ENCODE measurements around the gene C1QTNF12.

The C1QTNF12 gene

DNA sequence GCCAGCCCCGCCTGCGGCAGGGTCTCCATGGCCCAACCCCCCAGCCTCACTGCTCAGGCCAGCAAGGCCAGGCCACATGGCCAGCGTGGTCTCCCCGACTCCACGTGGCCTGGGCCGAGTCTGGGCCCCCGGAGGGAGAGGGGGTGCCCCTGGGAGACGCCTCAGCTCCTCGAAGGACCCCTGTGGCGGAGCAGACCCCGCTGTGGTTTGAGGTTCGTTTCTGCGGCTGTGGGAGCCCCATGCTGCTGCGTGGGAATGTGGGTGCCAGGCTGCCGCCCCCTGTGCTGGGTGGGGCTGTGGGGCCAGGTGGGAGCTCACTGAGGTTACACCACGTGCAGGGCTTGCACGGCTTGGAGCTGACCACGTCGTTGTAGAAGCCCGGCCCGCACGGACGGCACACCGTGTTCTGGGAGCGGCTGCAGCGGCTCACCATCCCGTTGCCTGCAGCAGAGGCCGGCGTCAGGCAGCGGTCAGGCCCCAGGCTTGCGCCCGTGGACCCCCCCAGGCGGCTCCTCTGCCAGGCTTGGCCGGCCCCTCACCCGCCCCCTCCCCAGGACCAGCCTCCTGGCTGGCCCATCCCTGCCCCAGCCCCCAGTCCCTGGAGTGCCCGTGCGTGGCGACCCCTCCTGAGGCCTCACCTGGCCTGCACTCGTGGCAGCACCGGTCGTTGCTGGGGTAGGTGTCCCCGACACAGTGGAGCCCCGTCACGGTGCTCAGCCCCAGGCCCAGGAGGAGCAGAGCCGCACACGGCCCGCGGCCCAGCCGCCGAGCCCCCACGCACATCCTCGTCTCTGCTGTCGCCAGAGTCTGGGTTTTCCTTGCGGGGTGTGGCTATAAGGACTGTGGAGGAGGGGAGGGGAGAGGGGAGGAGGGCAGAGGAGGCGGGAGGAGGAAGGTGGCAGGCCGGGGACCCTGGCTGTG is 32.9 kb downstream of the C1QTNF12 start, which contains the start of gene TNFRSF4:
Gene TNFRSF4 (minus strand): TSS at position 809 of the 921 bp plus-strand sequence. CDS start 26 bp downstream, at position 783.
- TF ChIP-seq, protein P1, sequence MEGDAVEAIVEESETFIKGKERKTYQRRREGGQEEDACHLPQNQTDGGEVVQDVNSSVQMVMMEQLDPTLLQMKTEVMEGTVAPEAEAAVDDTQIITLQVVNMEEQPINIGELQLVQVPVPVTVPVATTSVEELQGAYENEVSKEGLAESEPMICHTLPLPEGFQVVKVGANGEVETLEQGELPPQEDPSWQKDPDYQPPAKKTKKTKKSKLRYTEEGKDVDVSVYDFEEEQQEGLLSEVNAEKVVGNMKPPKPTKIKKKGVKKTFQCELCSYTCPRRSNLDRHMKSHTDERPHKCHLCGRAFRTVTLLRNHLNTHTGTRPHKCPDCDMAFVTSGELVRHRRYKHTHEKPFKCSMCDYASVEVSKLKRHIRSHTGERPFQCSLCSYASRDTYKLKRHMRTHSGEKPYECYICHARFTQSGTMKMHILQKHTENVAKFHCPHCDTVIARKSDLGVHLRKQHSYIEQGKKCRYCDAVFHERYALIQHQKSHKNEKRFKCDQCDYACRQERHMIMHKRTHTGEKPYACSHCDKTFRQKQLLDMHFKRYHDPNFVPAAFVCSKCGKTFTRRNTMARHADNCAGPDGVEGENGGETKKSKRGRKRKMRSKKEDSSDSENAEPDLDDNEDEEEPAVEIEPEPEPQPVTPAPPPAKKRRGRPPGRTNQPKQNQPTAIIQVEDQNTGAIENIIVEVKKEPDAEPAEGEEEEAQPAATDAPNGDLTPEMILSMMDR (IDR thresholded peaks at IDR 0.05; ENCODE audit: insufficient read depth, missing control alignments): no peak
- DNase-seq (ENCODE audit: insufficient read length, low spot score) (no peak), FAIRE-seq (no peak)

DNA sequence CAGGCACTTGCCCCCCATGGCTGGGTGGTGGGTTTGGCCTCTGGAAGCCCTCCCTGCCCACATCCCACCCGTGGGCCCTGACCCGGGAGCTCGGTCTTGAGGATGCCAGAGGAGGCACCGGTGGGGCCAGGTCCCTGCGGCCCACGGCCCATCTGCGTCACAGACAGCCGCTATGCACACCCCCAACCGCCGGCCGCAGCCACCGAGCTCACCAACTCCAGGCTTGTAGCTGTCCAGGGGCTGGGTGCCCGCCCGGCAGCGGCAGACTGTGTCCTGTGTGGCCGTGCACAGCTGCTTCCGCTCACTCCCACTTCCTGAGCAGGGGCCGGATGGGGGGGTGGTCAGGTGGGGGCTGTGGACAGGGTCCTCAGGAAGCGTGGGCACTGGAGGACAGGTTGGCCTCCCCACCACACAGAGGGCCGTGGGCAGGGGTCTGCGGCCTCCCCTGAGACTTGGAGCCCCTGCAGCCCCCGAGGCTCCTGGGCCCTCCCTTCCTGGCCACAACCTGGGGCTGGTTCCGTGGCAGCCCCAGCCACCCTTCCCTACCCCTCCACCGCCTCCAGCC is 33.7 kb downstream of the C1QTNF12 start:
- DNase-seq (ENCODE audit: insufficient read length, low spot score): no peak

DNA sequence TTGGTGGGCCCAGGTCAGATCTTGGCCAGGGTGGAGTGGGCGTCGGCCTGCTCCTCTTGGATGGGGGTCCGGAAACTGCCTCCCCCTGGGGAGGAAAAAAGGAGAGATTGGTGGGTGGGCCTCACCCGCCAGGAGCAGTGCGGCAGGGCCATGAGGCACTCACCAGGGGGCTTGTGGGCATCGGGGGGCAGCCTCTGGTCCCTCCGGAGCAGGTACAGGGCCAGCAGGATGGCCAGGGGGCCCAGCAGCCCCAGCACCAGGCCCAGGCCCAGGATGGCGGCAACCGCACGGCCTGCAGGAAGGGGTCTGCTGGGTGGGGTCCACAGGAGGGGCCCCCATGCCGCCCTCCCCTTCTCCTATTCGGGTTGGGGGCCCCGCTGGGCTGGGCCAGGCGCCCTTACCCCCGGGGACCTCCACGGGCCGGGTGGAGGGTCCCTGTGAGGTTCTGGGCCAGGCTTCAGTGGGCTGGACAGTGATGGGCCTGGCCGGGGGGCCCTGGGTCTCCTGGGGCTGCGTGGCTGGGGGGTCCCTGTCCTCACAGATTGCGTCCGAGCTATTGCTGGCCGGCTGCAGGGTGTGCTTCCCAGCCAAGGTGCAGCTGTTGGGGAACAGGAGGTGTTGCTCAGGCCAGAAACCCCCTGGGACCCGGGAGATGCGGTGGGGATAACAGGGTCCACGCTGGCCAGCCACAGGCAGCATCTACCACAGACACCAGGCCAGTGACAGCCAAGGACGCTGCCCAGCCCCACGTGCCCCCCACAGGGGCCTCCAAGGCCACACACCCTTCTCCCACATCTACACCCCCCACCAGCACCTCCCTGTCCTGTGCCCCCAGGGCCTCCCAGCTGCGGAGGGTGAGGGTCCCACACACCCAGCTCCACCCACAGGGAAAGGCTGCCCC is 34.7 kb downstream of the C1QTNF12 start:
- no peak for DNase-seq (ENCODE audit: insufficient read length, low spot score)
- TF ChIP-seq, protein P1 (IDR thresholded peaks at IDR 0.05; ENCODE audit: insufficient read depth, missing control alignments): no peak
- no peak for FAIRE-seq

More for the DNA sequence above, 33.7 kb downstream of the C1QTNF12 start:
- FAIRE-seq: no peak
- TF ChIP-seq, protein P1 (IDR thresholded peaks at IDR 0.05; ENCODE audit: insufficient read depth, missing control alignments): no peak

DNA sequence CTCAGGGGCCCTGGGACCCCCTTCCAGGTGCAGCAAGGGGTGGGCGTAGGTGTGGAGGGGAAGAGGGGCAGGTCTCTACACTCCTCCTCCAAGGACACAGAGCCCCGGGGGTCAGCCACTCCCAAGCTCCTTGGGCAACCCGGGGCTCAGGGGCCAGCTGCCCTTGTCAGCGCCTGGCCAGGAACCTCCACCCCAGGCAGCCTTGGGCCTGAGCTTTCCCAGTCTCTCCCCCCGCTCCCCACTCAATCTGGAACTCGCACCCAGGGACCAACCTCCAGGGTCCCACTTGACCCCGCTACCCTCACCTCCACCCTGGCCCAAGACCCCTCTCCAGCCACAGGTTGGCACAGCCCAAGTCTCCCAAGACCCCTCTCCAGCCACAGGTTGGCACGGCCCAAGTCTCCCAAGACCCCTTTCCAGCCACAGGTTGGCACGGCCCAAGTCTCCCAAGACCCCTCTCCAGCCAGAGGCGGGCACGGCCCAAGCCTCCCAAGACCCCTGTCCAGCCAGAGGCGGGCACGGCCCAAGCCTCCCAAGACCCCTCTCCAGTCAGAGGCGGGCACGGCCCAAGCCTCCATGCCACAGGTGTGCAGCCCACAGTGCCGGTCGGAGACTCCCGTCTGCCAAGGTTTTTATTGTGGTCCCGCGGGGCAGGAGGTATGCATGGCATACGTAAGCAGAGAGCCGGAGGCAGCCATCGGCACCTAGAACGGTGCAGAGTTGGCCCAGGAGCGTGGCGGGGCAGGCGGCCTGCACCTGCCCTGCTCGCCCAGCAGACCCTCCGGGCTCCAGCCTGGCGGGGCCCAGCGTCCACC is 35.6 kb downstream of the C1QTNF12 start:
- DNase-seq (ENCODE audit: insufficient read length, low spot score) (no peak), FAIRE-seq (no peak)
- TF ChIP-seq, protein P1 (IDR thresholded peaks at IDR 0.05; ENCODE audit: insufficient read depth, missing control alignments): no peak

DNA sequence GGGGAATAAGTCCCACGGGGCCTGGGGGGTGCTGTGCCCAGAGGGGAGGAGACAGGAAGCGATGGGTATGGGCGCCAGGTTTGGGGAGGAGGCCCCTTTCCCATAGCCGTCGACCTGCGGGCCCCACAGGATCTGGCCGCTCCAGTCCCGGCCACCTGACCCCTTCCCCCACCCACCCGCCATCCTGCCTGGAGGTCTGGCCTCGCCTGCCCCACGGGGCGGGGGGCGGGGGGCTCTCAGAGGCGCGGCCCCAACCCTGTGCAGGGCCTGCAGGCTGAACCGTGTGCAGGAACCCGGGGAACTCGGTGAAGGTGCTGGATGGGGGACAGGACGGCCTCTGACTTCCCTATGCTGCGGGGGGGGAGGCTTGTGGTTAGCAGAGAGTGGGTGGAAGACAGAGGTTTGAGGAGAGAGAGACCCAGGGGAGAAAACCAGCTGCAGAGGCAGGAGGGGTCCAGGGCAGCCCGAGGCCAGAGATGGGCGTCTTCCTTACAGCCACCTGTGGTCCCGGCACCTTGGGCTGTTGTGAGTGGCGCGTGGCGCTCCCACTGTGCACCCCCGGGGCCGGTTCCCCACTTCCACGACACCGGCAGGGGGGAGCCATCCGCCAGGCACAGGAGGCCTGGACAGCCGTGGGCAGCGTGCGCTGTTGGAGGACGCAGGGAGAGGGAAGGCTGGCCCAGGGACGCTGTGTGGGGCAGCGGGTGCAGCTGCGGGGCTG is 37.6 kb downstream of the C1QTNF12 start:
- FAIRE-seq (no peak), DNase-seq (ENCODE audit: insufficient read length, low spot score) (no peak)
- TF ChIP-seq, protein P1 (IDR thresholded peaks at IDR 0.05; ENCODE audit: insufficient read depth, missing control alignments): no peak

DNA sequence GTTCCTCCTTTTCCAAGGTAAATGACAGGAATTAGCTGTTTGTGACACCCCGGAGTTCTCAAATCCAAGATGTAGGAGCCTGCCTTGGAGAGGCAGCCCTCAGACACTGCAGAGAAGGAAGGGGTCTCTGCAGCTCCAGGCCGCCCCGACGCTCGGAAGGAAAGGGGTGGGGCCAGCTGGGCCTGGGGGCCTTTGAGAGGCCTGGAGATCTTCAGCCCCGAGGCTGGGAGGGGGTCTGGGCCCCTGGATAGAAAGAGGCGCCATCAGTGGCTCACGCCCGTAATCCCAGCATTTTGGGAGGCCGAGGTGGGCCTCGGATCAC is 39.0 kb downstream of the C1QTNF12 start:
- DNase-seq (ENCODE audit: insufficient read length, low spot score) (no peak), FAIRE-seq (no peak)
- TF ChIP-seq, protein P1 (IDR thresholded peaks at IDR 0.05; ENCODE audit: insufficient read depth, missing control alignments): no peak
